B cell (primary cell): ENCODE measurements around the gene RILP. TPM values are rescaled to one million over a fixed set of nuclear protein-coding genes. Genes with fewer than 3 reads are reported as not detected.
"Not testable (repeated sequence)": the region's sequence is repeated elsewhere in the genome, so short reads cannot be mapped to it uniquely, and the experiment has no call there.

Experiments
- ATAC-seq: fragments of 200-7000 bp; cut with Tn5 transposase; one replicate; pipeline ENCODE4 v1.10.0; 2021; ENCODE audit warnings: low read depth, mild to moderate bottlenecking, moderate number of reproducible peaks, moderate library complexity
- CTCF ChIA-PET: fragments of 350-600 bp; sonication (Branson Sonifier 250); formaldehyde crosslinking; loops from one replicate; lab custom pipeline; 2021; ENCODE audit warnings: antibody characterized with exemption, inconsistent platforms; lab: Charles Lee
- POLR2A ChIA-PET: fragments of 350-600 bp; sonication (Branson Sonifier 250); formaldehyde crosslinking; loops from one replicate; lab custom pipeline; 2021; ENCODE audit warnings: antibody characterized with exemption; lab: Charles Lee
- DNase-seq: peaks from one replicate; pipeline ENCODE4 v3.0.0; 2013
- H2AFZ ChIP-seq: 2 replicates; pipeline ENCODE4 v1.6.1; 2012; ENCODE audit warnings: mild to moderate bottlenecking, low read depth, low read length; ENCODE audit not compliant: insufficient read depth, poor library complexity, severe bottlenecking
- H3K27ac ChIP-seq, 2 donors: 1 replicate in 1 of 2; 2 replicates in 1 of 2; pipeline ENCODE4 v1.5.1; 2012 to 2013; ENCODE audit warnings: low read length in 2 of 2, mild to moderate bottlenecking in 2 of 2, moderate library complexity in 1 of 2
- H3K27me3 ChIP-seq, 4 experiments: fragments of 200-600 bp in 1 of 4; sonication (generic) in 1 of 4; replicated peaks in 1 of 4; 1 replicate in 2 of 4; 2 replicates in 2 of 4; pipeline versions ENCODE4 v1.6.1 to v1.7.0; 2013 to 2016; ENCODE audit warnings: low read length in 3 of 4, mild to moderate bottlenecking in 2 of 4, mixed read lengths in 1 of 4, moderate library complexity in 1 of 4; ENCODE audit not compliant: insufficient read depth in 4 of 4, control insufficient read depth in 3 of 4; ENCODE audit errors: control extremely low read depth in 1 of 4
- H3K36me3 ChIP-seq, 2 experiments: replicated peaks in 1 of 2; 1 replicate in 1 of 2; 2 replicates in 1 of 2; pipeline versions ENCODE4 v1.6.1 to v1.7.1; 2013; ENCODE audit warnings: low read length in 1 of 2; ENCODE audit not compliant: insufficient read depth in 2 of 2, control insufficient read depth in 1 of 2; ENCODE audit errors: control extremely low read depth in 1 of 2, extremely low read depth in 1 of 2
- H3K4me1 ChIP-seq, 2 donors: fragments of 200-600 bp in 1 of 2; sonication (generic) in 1 of 2; 1 replicate in 1 of 2; 2 replicates in 1 of 2; pipeline versions ENCODE4 v1.5.1 to v1.6.1; 2013 to 2017; ENCODE audit warnings: low read length in 2 of 2; ENCODE audit not compliant: control insufficient read depth in 2 of 2, insufficient read depth in 2 of 2
- H3K4me2 ChIP-seq: replicated peaks from 2 replicates; pipeline ENCODE3; 2012; ENCODE audit warnings: mild to moderate bottlenecking, low read depth, low read length; ENCODE audit not compliant: poor library complexity, severe bottlenecking
- H3K4me3 ChIP-seq, 5 experiments: fragments of 200-600 bp in 1 of 5; sonication (generic) in 1 of 5; 1 replicate in 3 of 5; 2 replicates in 2 of 5; pipeline versions ENCODE4 v1.5.1 to v1.7.0; 2011 to 2016; ENCODE audit warnings: low read length in 4 of 5, mild to moderate bottlenecking in 4 of 5, low read depth in 2 of 5, control low read depth in 1 of 5, moderate library complexity in 1 of 5; ENCODE audit not compliant: insufficient read depth in 1 of 5; ENCODE audit errors: control extremely low read depth in 1 of 5, extremely low read depth in 1 of 5
- H3K79me2 ChIP-seq: fragments of 200-600 bp; sonication (generic); one replicate; pipeline ENCODE4 v1.6.0; 2016; ENCODE audit warnings: low read length; ENCODE audit not compliant: control insufficient read depth, insufficient read depth
- H3K9ac ChIP-seq: fragments of 200-600 bp; sonication (generic); 2 replicates; pipeline ENCODE4 v1.6.1; 2017; ENCODE audit warnings: mild to moderate bottlenecking, low read length, moderate library complexity
- H3K9me3 ChIP-seq, 3 donors: one replicate each; pipeline versions ENCODE4 v1.6.1 to v1.7.1; 2013; ENCODE audit warnings: low read length in 2 of 3; ENCODE audit not compliant: control insufficient read depth in 2 of 3, insufficient read depth in 1 of 3; ENCODE audit errors: control extremely low read depth in 1 of 3
- H4K20me1 ChIP-seq: 2 replicates; pipeline ENCODE4 v1.6.0; 2012; ENCODE audit warnings: mild to moderate bottlenecking, low read length; ENCODE audit not compliant: insufficient read depth, control insufficient read depth, poor library complexity, severe bottlenecking
- H3K27ac Mint-ChIP-seq: one replicate; pipeline ENCODE4 v1.8.0; 2021; ENCODE audit warnings: mixed read lengths
- H3K27me3 Mint-ChIP-seq: one replicate; pipeline ENCODE4 v1.8.0; 2021; ENCODE audit warnings: mixed read lengths
- H3K4me1 Mint-ChIP-seq: one replicate; pipeline ENCODE4 v1.8.0; 2021; ENCODE audit warnings: mixed read lengths
- H3K4me3 Mint-ChIP-seq: one replicate; pipeline ENCODE4 v1.8.0; 2021; ENCODE audit warnings: mixed read lengths
- H3K9me3 Mint-ChIP-seq: one replicate; pipeline ENCODE4 v1.8.0; 2022; ENCODE audit warnings: mixed read lengths; ENCODE audit not compliant: insufficient read depth
- EZH2 ChIP-seq: IDR thresholded peaks from 2 replicates; pipeline ENCODE4 v1.6.1; 2012; ENCODE audit warnings: borderline replicate concordance, low read depth, mild to moderate bottlenecking, moderate library complexity, low read length; ENCODE audit not compliant: insufficient read depth, poor library complexity, severe bottlenecking
- WGBS: methylation state at CpG from one replicate; pipeline ENCODE4 v1.1.5; 2013; ENCODE audit warnings: missing lambda C conversion rate; ENCODE audit not compliant: insufficient coverage; 5-methylcytosine and 5-hydroxymethylcytosine counted together
- intact Hi-C: fragments of 100-400 bp; cut with micrococcal nuclease; formaldehyde crosslinking; loops from one replicate; pipeline ENCODE4 v1.10.0; 2022
- polyA plus RNA-seq: library from polyadenylated mRNA; depleted of rRNA; stranded (reverse); fragments of >200 nt; gene quantifications from 2 replicates; pipeline ENCODE4 v1.2.3, GENCODE V29; 2012
- total RNA-seq, 2 donors: library from RNA; stranded (reverse); fragments of 120-200 nt in 1 of 2; gene quantifications; 1 replicate in 1 of 2; 2 replicates in 1 of 2; pipeline versions ENCODE4 v1.2.3 to v1.2.4, GENCODE V29; 2013 to 2022
- TF ChIP-seq, protein P1 (sequence below): fragments of 200-600 bp; IDR thresholded peaks from one replicate; pipeline ENCODE4 v1.8.0; 2022; ENCODE audit warnings: antibody characterized with exemption, mild to moderate bottlenecking

The RILP gene
- total and polyA plus RNA-seq, 2 donors (not counting 1 experiment from before 2014, with no cell fraction given): 1.1 to 7.0 TPM

DNA sequence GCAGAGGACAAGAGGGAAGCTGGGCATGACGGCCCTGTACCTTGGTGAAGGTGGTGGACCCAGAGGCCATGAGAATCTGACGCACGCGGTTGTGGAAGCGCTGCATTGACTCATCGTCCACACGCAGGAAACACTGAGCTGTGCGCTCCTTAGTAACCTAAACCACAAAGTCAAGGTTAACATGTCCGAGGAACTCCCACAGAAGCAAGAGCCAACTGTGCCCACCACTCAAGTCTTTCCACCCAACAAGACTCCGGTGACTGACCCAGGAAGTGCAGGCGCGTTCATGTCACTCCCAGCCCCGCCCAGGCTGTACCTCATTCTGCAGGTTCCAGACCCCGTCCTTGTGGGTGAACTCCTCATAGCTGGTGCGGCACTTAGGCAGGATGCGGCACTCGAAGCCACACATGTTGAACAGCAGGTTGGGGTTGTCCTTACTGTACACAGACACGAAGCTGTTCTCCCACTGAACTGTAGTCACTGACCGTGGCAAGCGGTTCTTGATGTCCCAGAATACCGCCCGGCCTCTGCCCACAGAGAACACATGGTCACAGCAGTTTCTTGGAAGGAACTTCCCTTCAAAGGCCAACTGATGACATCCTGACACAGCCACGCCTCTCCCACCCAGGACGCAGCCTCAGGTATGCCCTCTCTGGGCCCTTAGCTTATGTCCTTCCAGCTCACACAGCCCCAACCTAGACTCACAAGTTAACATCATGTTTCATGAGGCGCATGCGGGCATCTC, 23.5 kb upstream of the RILP start:
- Histone ChIP-seq H3K36me3 (peaks cover 1 to 91% of the 10 kb centered on the region in 2 experiments), H3K27ac (no peak overlapping the region), H3K79me2 (peaks cover 58% of the 10 kb centered on the region), H3K4me1 (no peaks in the 10 kb centered on the region), H3K4me3 (no peak overlapping the region), H2AFZ (no peak overlapping the region), H3K9ac (no peak overlapping the region), H4K20me1 (peaks cover 79% of the 10 kb centered on the region), H3K4me2 (no peak overlapping the region), H3K27me3 (no peaks in the 10 kb centered on the region), H3K9me3 (no peaks in the 10 kb centered on the region)
- no peak overlapping the region for H3K27ac Mint-ChIP-seq
- DNase-seq: no peak
- intact Hi-C loops: no loop called here
- no peak for ATAC-seq
- H3K4me1 Mint-ChIP-seq: peaks cover 7% of the 10 kb centered on the region
- no peak overlapping the region for H3K4me3 Mint-ChIP-seq
- WGBS: 95% methylated on average over 26 of the region's 26 CpGs
- CTCF ChIA-PET: interaction anchor here (5.2 kb wide), 1 partner anchor 111 kb away, joined by 57 read pairs; no protein-coding TSS in a partner anchor
- TF ChIP-seq, protein P1, sequence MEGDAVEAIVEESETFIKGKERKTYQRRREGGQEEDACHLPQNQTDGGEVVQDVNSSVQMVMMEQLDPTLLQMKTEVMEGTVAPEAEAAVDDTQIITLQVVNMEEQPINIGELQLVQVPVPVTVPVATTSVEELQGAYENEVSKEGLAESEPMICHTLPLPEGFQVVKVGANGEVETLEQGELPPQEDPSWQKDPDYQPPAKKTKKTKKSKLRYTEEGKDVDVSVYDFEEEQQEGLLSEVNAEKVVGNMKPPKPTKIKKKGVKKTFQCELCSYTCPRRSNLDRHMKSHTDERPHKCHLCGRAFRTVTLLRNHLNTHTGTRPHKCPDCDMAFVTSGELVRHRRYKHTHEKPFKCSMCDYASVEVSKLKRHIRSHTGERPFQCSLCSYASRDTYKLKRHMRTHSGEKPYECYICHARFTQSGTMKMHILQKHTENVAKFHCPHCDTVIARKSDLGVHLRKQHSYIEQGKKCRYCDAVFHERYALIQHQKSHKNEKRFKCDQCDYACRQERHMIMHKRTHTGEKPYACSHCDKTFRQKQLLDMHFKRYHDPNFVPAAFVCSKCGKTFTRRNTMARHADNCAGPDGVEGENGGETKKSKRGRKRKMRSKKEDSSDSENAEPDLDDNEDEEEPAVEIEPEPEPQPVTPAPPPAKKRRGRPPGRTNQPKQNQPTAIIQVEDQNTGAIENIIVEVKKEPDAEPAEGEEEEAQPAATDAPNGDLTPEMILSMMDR: no peak
- TF ChIP-seq EZH2: no peak
- H3K27me3 Mint-ChIP-seq: no peaks in the 10 kb centered on the region
- POLR2A ChIA-PET: no interaction called here
- no peaks in the 10 kb centered on the region for H3K9me3 Mint-ChIP-seq

DNA sequence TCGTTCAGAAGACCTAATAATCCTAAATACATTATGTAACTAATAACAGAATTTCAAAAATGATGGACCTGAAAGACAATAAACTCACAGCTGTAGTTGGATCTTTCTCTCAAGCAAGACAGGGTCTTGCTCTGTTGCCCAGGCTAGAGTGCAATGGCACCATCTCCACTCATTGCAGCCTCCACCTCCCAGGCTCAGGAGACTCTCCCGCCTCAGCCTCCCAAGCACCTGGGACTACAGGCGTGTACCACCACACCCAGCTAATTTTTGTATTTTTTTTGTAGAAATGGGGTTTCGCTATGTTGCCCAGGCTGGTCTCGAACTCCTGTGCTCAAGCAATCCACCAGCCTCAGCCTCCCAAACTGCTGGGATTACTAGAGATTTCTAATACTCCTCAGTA, 14.3 kb upstream of the RILP start:
- H3K9ac ChIP-seq, H3K27me3 ChIP-seq, H3K27me3 Mint-ChIP-seq, H3K4me3 Mint-ChIP-seq, H3K4me3 ChIP-seq, H3K9me3 ChIP-seq, H3K4me2 ChIP-seq, DNase-seq, H3K27ac Mint-ChIP-seq, intact Hi-C loops, H3K9me3 Mint-ChIP-seq, H3K4me1 ChIP-seq, H3K27ac ChIP-seq, H3K4me1 Mint-ChIP-seq, ATAC-seq, H2AFZ ChIP-seq: not testable (repeated sequence)
- CTCF ChIA-PET: interaction anchor here (1.2 kb wide), 1 partner anchor 89 kb away, joined by 5 read pairs; no protein-coding TSS in a partner anchor
- H3K36me3 ChIP-seq: peaks cover 19 to 82% of the 10 kb centered on the region in 2 experiments
- POLR2A ChIA-PET: interaction anchor here (0.7 kb wide), 2 partner anchors 57 to 165 kb away, joined by 6 to 9 read pairs; no protein-coding TSS in a partner anchor
- H4K20me1 ChIP-seq: peaks cover 65% of the 10 kb centered on the region
- peaks cover 39% of the 10 kb centered on the region for H3K79me2 ChIP-seq
- no CpG with 5 or more reads among the region's 5 CpGs for WGBS
